Measurements from ENCODE around the gene PPME1.

The PPME1 gene

GRCh38 chr11:74225565-74225964 lies 54.5 kb downstream of the PPME1 start:
- Histone ChIP-seq H3K9ac (ENCODE audit: low read depth, low read length) (no peak overlapping the region), H3K36me3 (ENCODE audit: control insufficient read depth, insufficient read depth, low read length) (peaks cover 13% of the 10 kb centered on the region), H3K27me3 (ENCODE audit: control insufficient read depth, insufficient read depth, low read length) (no peaks in the 10 kb centered on the region), H3K4me3 (ENCODE audit: low read depth, low read length) (no peak overlapping the region), H3K9me3 (ENCODE audit: control insufficient read depth, insufficient read depth, low read length) (no peaks in the 10 kb centered on the region), H3K27ac (ENCODE audit: low read depth, low read length) (no peak overlapping the region), H3K4me1 (ENCODE audit: control insufficient read depth, insufficient read depth, low read length) (no peaks in the 10 kb centered on the region; the same call in 1 of the 2 replicates)

- Histone ChIP-seq H3K27ac (ENCODE audit: low read depth, low read length) (no peak overlapping the region), H3K9ac (ENCODE audit: low read depth, low read length) (no peak overlapping the region), H3K4me1 (ENCODE audit: control insufficient read depth, insufficient read depth, low read length) (no peaks in the 10 kb centered on the region; the same call in 1 of the 2 replicates), H3K9me3 (ENCODE audit: control insufficient read depth, insufficient read depth, low read length) (no peaks in the 10 kb centered on the region), H3K27me3 (ENCODE audit: control insufficient read depth, insufficient read depth, low read length) (no peaks in the 10 kb centered on the region), H3K36me3 (ENCODE audit: control insufficient read depth, insufficient read depth, low read length) (peaks cover 27% of the 10 kb centered on the region), H3K4me3 (ENCODE audit: low read depth, low read length) (no peak overlapping the region)
Measured at GRCh38 chr11:74226907-74227306, 55.8 kb downstream of the PPME1 start.

- no peak overlapping the region for H3K9ac ChIP-seq (ENCODE audit: low read depth, low read length)
- H3K4me1 ChIP-seq (ENCODE audit: control insufficient read depth, insufficient read depth, low read length) = no peaks in the 10 kb centered on the region
- no peaks in the 10 kb centered on the region for H3K9me3 ChIP-seq (ENCODE audit: control insufficient read depth, insufficient read depth, low read length)
- H3K36me3 ChIP-seq (ENCODE audit: control insufficient read depth, insufficient read depth, low read length) = peaks cover 51% of the 10 kb centered on the region
- H3K27me3 ChIP-seq (ENCODE audit: control insufficient read depth, insufficient read depth, low read length) = no peaks in the 10 kb centered on the region
- no peak overlapping the region for H3K27ac ChIP-seq (ENCODE audit: low read depth, low read length)
- no peak overlapping the region for H3K4me3 ChIP-seq (ENCODE audit: low read depth, low read length)
Measured at GRCh38 chr11:74232311-74232950, 61.3 kb downstream of the PPME1 start.

- Histone ChIP-seq H3K27me3 (ENCODE audit: control insufficient read depth, insufficient read depth, low read length) (no peaks in the 10 kb centered on the region), H3K4me3 (ENCODE audit: low read depth, low read length) (no peak overlapping the region), H3K9me3 (ENCODE audit: control insufficient read depth, insufficient read depth, low read length) (no peaks in the 10 kb centered on the region), H3K27ac (ENCODE audit: low read depth, low read length) (no peak overlapping the region), H3K4me1 (ENCODE audit: control insufficient read depth, insufficient read depth, low read length) (no peaks in the 10 kb centered on the region), H3K36me3 (ENCODE audit: control insufficient read depth, insufficient read depth, low read length) (peaks cover 63% of the 10 kb centered on the region), H3K9ac (ENCODE audit: low read depth, low read length) (no peak overlapping the region)
Measured at GRCh38 chr11:74233683-74234082, 62.6 kb downstream of the PPME1 start.

- Histone ChIP-seq H3K4me3 (ENCODE audit: low read depth, low read length) (no peak overlapping the region), H3K9me3 (ENCODE audit: control insufficient read depth, insufficient read depth, low read length) (no peaks in the 10 kb centered on the region), H3K36me3 (ENCODE audit: control insufficient read depth, insufficient read depth, low read length) (peaks cover 70% of the 10 kb centered on the region), H3K27ac (ENCODE audit: low read depth, low read length) (no peak overlapping the region), H3K4me1 (ENCODE audit: control insufficient read depth, insufficient read depth, low read length) (no peaks in the 10 kb centered on the region), H3K27me3 (ENCODE audit: control insufficient read depth, insufficient read depth, low read length) (no peaks in the 10 kb centered on the region), H3K9ac (ENCODE audit: low read depth, low read length) (no peak overlapping the region)
Measured at GRCh38 chr11:74235121-74235520, 64.0 kb downstream of the PPME1 start.

GRCh38 chr11:74237541-74237940 lies 66.5 kb downstream of the PPME1 start:
- Histone ChIP-seq H3K4me3 (ENCODE audit: low read depth, low read length) (no peak overlapping the region), H3K36me3 (ENCODE audit: control insufficient read depth, insufficient read depth, low read length) (peaks cover 64% of the 10 kb centered on the region), H3K4me1 (ENCODE audit: control insufficient read depth, insufficient read depth, low read length) (no peaks in the 10 kb centered on the region), H3K9me3 (ENCODE audit: control insufficient read depth, insufficient read depth, low read length) (no peaks in the 10 kb centered on the region), H3K27ac (ENCODE audit: low read depth, low read length) (no peak overlapping the region), H3K27me3 (ENCODE audit: control insufficient read depth, insufficient read depth, low read length) (no peaks in the 10 kb centered on the region), H3K9ac (ENCODE audit: low read depth, low read length) (no peak overlapping the region)

- Histone ChIP-seq H3K4me3 (ENCODE audit: low read depth, low read length) (no peak overlapping the region), H3K9me3 (ENCODE audit: control insufficient read depth, insufficient read depth, low read length) (no peaks in the 10 kb centered on the region), H3K4me1 (ENCODE audit: control insufficient read depth, insufficient read depth, low read length) (no peaks in the 10 kb centered on the region), H3K27me3 (ENCODE audit: control insufficient read depth, insufficient read depth, low read length) (no peaks in the 10 kb centered on the region), H3K36me3 (ENCODE audit: control insufficient read depth, insufficient read depth, low read length) (peaks cover 61% of the 10 kb centered on the region), H3K9ac (ENCODE audit: low read depth, low read length) (no peak overlapping the region), H3K27ac (ENCODE audit: low read depth, low read length) (no peak overlapping the region)
Measured at GRCh38 chr11:74238243-74238642, 67.2 kb downstream of the PPME1 start.

GRCh38 chr11:74248469-74248868 lies 77.4 kb downstream of the PPME1 start:
- Histone ChIP-seq H3K9me3 (ENCODE audit: control insufficient read depth, insufficient read depth, low read length) (no peaks in the 10 kb centered on the region), H3K36me3 (ENCODE audit: control insufficient read depth, insufficient read depth, low read length) (peaks cover 62% of the 10 kb centered on the region), H3K4me3 (ENCODE audit: low read depth, low read length) (no peak overlapping the region), H3K9ac (ENCODE audit: low read depth, low read length) (no peak overlapping the region), H3K27ac (ENCODE audit: low read depth, low read length) (no peak overlapping the region), H3K27me3 (ENCODE audit: control insufficient read depth, insufficient read depth, low read length) (no peaks in the 10 kb centered on the region), H3K4me1 (ENCODE audit: control insufficient read depth, insufficient read depth, low read length) (peaks cover 10% of the 10 kb centered on the region; the same call in 1 of the 2 replicates)

- H3K27me3 ChIP-seq (ENCODE audit: control insufficient read depth, insufficient read depth, low read length) = no peaks in the 10 kb centered on the region
- H3K9ac ChIP-seq (ENCODE audit: low read depth, low read length) = no peak overlapping the region
- H3K9me3 ChIP-seq (ENCODE audit: control insufficient read depth, insufficient read depth, low read length) = no peaks in the 10 kb centered on the region
- H3K27ac ChIP-seq (ENCODE audit: low read depth, low read length) = no peak overlapping the region
- H3K4me1 ChIP-seq (ENCODE audit: control insufficient read depth, insufficient read depth, low read length) = peaks cover 10% of the 10 kb centered on the region; the same call in 1 of the 2 replicates
- peaks cover 66% of the 10 kb centered on the region for H3K36me3 ChIP-seq (ENCODE audit: control insufficient read depth, insufficient read depth, low read length)
- no peak overlapping the region for H3K4me3 ChIP-seq (ENCODE audit: low read depth, low read length)
Measured at GRCh38 chr11:74249496-74249895, 78.4 kb downstream of the PPME1 start.

- no peak overlapping the region for H3K27ac ChIP-seq (ENCODE audit: low read depth, low read length)
- H3K9me3 ChIP-seq (ENCODE audit: control insufficient read depth, insufficient read depth, low read length) = no peaks in the 10 kb centered on the region
- no peak overlapping the region for H3K9ac ChIP-seq (ENCODE audit: low read depth, low read length)
- peaks cover 41% of the 10 kb centered on the region for H3K36me3 ChIP-seq (ENCODE audit: control insufficient read depth, insufficient read depth, low read length)
- H3K4me3 ChIP-seq (ENCODE audit: low read depth, low read length) = no peak overlapping the region
- H3K27me3 ChIP-seq (ENCODE audit: control insufficient read depth, insufficient read depth, low read length) = no peaks in the 10 kb centered on the region
- peaks cover 10% of the 10 kb centered on the region; the same call in 1 of the 2 replicates for H3K4me1 ChIP-seq (ENCODE audit: control insufficient read depth, insufficient read depth, low read length)
Measured at GRCh38 chr11:74253361-74253760, 82.3 kb downstream of the PPME1 start.

GRCh38 chr11:74255741-74256375 lies 84.8 kb downstream of the PPME1 start:
- H3K27me3 ChIP-seq (ENCODE audit: control insufficient read depth, insufficient read depth, low read length) = no peaks in the 10 kb centered on the region
- H3K4me1 ChIP-seq (ENCODE audit: control insufficient read depth, insufficient read depth, low read length) = no peaks in the 10 kb centered on the region
- peaks cover 26% of the 10 kb centered on the region for H3K36me3 ChIP-seq (ENCODE audit: control insufficient read depth, insufficient read depth, low read length)
- no peak overlapping the region for H3K27ac ChIP-seq (ENCODE audit: low read depth, low read length)
- no peak overlapping the region for H3K4me3 ChIP-seq (ENCODE audit: low read depth, low read length)
- no peak overlapping the region for H3K9ac ChIP-seq (ENCODE audit: low read depth, low read length)
- no peaks in the 10 kb centered on the region for H3K9me3 ChIP-seq (ENCODE audit: control insufficient read depth, insufficient read depth, low read length)
